DND-41 (cell line): ENCODE data around the gene RABGGTB.
"Not testable (repeated sequence)": the region's sequence is repeated elsewhere in the genome, so short reads cannot be mapped to it uniquely, and the experiment has no call there.

ENCODE experiments used
- CTCF ChIP-seq: IDR thresholded peaks from 2 replicates; pipeline ENCODE4 v1.5.1; 2012; ENCODE audit warnings: borderline replicate concordance, low read length, moderate library complexity, mild to moderate bottlenecking; ENCODE audit not compliant: poor library complexity, severe bottlenecking; ENCODE audit errors: extremely low read depth
- EZH2 ChIP-seq: IDR thresholded peaks from 3 replicates; pipeline ENCODE4 v1.6.1; 2012; ENCODE audit warnings: borderline replicate concordance, low read depth, mild to moderate bottlenecking, moderate library complexity, low read length, inconsistent platforms; ENCODE audit not compliant: severe bottlenecking

GRCh38 chr1:75801480-75801879, 15.4 kb downstream of the RABGGTB start:
- not testable (repeated sequence) for TF ChIP-seq CTCF, EZH2
